ENCODE measurements around the gene EPB41L1.

Gene EPB41L1

DNA sequence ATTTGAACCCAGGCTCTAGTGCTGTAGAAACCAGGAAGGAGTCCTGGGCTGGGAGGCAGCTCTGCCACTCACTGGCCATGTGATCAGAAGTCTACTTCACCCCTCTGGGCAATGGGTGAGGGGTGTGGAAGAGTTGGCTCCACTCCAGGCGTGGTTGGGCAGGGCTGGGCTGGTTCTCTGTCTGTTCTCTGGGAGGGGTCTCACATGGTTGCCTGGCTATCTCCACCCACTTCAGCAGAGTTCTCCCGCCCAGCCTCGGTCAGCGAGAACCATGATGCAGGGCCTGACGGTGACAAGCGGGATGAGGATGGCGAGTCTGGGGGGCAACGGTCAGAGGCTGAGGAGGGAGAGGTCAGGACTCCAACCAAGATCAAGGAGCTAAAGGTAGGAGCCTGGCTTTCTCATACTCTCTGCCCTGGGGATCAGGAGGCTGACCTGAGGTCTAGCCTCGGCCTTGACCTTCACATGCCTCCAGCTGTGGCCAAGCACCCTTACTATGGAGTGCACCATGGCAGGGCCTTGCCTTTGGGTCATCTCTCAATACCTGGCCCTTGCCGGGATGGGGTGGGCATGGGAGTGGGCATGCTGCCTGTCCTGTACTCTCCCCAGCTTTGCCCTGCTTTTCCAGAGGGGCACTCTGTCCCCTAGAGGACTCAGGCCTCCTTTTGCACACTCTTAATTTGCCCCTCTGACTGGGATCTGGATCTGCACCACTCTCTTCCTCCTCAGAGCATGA lies 39.6 kb downstream of the EPB41L1 start:
- DNase-seq (ENCODE audit: low read depth, low spot score), result no peak

DNA sequence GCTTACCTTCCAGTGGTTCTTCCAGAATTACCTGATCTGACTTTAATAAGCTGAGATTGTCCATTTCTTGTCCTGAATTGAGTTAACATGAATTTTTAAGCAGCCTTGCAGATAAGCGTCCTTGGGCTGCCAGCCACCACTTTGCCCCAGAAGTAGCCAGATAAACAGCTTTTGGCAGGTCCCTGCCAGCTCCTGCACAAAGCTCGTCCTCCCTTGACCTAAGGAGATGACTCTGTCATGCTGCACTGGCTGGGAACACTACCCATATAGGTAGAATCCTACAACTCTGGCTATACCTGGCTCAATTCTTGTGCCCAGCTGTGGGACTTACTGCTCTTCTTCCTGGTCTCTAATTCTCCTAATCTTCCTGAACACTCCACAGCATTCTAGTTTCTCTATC lies 42.1 kb downstream of the EPB41L1 start:
- DNase-seq (ENCODE audit: low read depth, low spot score), result no peak

DNA sequence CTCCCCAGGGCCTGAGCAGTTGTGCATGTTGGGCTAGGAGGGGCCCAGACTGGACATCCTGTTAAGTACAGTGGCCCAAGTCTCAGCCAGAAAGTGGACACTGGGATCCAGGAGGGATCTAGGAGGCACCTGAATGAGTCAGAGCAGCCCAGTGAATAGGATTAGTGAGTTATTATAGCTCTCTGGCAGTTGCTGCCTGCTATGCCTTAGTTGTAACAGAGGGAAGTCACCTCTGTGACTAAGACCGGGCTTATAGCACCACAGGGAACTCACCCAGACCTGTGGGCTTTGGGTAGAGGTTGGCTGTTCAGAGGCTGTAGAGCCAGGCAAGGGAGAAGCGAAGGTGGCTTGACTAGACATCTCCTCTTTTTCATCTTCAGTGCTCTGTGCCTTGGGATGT lies 42.7 kb downstream of the EPB41L1 start:
- DNase-seq (ENCODE audit: low read depth, low spot score), result no peak

DNA sequence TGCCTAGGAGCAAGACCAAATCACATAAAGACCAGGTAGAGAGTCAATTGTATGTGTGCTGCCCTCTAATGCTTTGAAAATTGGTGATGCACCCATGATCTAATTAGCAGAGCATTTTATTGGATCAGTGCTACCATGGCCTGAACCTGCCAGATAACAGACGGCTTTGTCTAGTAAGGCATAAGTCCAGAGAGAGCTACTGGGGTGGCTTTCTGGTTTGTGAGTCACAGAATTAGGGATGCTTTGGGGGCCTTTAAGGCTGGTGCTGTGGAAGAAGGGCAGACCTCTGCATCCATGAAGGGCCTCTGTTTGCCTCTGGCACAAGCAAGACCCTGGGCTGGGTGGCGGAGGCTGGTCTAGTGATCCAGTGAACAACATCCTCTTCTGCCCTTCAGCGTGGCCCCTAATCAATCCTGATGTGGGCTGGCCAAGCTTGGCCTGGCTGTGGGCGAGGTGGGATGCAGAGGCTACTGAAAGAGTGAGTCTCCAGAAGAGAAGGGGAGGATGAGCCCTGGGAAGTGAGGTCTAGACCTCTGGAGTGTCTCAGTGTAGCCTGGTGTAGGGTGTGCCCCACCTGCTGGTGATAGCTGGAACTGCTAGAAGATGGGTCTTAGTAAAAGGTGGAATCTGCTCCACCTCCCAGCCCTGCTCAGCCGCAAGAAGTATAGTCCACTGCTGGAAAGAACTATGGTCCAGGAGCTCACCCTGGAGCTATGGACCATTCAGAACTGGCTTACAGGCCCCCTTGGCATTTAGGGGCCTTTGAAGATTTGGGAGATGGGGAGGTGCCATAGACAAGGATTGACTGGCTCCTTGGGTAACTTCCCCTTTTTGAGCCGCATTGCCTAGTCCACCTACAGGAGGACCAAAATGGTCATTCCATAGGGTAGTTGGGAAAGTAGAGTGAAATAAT lies 45.1 kb downstream of the EPB41L1 start:
- no peak for DNase-seq (ENCODE audit: low read depth, low spot score)

DNA sequence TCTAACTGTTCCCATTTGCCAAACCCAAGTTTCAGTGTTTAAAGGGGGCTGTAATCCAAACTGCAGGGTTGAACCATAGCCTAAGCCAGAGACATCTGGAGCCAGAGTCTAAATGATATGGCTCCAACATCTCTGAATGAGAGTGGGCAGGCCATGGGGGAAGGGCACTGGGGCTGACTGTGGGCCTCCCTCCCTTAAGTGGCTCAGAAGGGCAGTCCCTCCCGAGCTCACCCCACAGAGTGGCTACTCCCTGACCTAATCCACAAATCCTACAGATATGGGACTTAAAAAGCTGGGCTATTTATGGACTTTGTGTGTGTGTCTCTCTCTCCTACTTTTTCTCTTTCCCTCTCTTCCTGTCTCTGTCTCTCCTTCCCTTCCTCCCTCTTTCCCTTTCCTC lies 45.9 kb downstream of the EPB41L1 start:
- no peak for DNase-seq (ENCODE audit: low read depth, low spot score)

DNA sequence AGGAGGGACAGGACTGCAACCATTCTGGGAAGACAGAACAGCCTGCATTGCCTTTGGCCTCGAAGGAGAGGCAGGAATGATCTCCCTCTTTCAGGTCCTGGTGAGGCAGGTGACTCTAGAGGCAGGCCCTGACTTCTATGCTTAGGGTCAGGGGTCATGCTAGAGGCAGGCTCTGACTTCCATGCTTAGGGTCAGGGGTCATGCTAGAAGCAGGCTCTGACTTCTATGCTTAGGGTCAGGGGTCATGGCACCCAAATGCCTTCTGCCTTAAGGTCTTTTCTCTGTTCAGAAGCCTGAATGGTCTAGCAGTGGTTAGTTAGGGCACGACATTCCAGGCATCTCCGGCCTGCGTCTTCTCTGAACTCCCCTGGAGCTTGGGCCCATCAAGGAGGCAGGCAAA lies 46.7 kb downstream of the EPB41L1 start:
- DNase-seq (ENCODE audit: low read depth, low spot score), result no peak

- no peak for DNase-seq (ENCODE audit: low read depth, low spot score)
Observed at GRCh38 chr20:36202891-36203338, 48.4 kb downstream of the EPB41L1 start.

- no peak for DNase-seq (ENCODE audit: low read depth, low spot score)
Observed at GRCh38 chr20:36203861-36204260, 49.3 kb downstream of the EPB41L1 start.

DNA sequence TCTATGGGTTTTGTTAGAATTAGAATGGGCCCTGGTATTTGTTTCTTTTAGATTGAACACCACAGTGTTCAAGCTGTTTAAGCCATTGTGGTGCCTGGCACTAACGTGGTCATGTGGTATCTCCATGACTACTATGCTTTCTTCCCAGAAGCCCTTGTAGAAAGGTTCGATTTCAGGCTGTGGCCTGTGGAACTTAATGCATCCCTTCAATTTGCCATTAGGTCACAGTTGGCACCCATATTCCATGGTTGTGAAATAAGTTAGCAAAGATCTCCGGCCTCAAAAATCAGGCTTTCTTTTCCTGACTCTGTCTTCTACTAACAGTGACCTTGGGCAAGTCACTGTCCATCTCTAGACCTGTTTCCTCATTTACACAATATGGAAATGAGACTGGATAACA lies 50.5 kb downstream of the EPB41L1 start:
- no peak for DNase-seq (ENCODE audit: low read depth, low spot score)

DNA sequence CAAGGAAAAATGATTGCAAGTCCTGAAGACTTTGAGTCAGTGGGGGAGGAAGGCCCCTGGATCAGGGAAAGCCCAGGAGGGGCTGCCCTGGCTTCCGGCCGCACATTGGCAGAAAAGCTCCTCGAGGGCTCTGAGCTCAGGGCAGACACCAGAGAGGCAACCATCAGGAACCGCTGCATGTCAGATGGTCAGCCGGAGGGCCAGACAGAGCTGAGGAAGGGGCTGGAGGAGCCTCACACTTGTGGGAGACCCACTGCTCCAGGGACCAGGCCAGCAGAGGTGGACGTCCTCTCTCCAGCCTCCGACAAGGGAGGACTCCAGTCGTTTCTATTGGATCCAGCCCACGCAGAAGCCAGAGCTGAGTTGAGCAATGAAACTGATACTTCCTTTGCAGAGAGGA lies 51.5 kb downstream of the EPB41L1 start:
- DNase-seq (ENCODE audit: low read depth, low spot score), result no peak

GRCh38 chr20:36206641-36207040 lies 52.1 kb downstream of the EPB41L1 start:
- DNase-seq (ENCODE audit: low read depth, low spot score), result no peak

DNA sequence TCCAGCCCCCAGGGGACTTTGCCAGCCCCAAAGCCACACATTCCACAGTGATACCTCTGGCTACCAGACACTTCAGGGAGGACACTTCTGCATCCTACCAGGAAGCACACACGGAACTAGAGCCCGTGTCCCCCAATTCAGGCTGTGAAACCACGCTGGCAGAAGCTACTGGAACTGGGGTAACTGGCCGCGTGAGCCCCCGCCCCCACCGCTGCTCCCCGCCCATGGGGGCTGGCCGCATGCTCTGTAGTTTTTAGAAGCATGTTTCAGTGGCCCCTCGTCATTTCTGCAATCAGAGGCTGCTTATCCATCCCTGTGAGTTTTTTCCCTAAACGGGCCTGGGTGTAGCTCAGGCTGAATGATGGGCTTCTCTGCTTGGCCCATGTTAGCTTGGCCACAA lies 53.1 kb downstream of the EPB41L1 start:
- DNase-seq (ENCODE audit: low read depth, low spot score), result no peak

- no peak for DNase-seq (ENCODE audit: low read depth, low spot score)
Observed at GRCh38 chr20:36208257-36208656, 53.7 kb downstream of the EPB41L1 start.

DNA sequence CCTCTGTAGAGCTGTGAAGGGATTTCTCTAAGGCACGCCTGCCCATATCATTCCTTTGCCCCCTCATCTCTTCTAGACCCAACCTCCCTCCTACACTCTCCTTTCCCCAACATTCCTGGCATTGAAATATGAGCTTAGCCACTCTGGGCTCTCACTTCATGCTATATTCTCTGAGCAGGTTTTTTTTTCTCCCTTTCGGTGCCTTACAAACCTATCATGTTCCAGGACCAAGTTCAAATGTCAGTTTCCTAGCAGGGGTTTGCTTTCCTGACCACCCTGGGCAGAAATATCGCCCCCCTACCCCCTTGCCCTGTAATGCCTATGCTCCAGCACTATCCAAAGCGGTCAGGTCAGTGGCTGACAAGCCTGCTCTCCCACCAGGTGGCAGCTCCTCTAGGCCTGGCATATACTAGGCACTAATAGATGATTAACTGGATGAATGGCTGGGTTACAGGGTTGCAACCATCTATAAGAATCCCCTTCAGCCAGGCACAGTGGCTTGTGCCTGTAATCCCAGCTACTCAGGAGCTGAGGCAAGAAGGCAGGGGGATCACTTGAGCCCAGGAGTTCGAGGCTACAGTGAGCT lies 56.0 kb downstream of the EPB41L1 start:
- DNase-seq (ENCODE audit: low read depth, low spot score), result no peak

GRCh38 chr20:36213362-36213761 lies 58.8 kb downstream of the EPB41L1 start:
- DNase-seq (ENCODE audit: low read depth, low spot score), result no peak

GRCh38 chr20:36214684-36215256 lies 60.2 kb downstream of the EPB41L1 start:
- DNase-seq (ENCODE audit: low read depth, low spot score), result no peak

DNA sequence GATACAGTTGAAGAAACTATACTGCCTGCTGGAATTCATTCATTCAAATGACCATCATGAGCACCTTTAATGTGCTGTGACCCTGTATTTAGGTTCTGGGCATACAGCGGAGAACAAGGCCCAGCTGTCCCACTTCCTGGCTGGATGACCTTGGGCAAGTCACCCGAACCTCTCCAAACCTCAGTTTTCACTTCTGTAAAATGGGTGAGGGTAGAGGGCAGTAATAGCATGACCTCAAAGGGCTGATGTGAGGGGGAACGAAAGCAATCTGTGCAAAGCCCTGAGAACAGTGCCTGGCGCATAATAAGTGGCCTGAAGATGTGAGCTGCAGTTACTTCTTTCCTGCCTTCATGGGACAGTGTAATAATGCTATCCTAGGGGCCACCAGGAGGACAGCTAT lies 61.2 kb downstream of the EPB41L1 start:
- no peak for DNase-seq (ENCODE audit: low read depth, low spot score)

DNA sequence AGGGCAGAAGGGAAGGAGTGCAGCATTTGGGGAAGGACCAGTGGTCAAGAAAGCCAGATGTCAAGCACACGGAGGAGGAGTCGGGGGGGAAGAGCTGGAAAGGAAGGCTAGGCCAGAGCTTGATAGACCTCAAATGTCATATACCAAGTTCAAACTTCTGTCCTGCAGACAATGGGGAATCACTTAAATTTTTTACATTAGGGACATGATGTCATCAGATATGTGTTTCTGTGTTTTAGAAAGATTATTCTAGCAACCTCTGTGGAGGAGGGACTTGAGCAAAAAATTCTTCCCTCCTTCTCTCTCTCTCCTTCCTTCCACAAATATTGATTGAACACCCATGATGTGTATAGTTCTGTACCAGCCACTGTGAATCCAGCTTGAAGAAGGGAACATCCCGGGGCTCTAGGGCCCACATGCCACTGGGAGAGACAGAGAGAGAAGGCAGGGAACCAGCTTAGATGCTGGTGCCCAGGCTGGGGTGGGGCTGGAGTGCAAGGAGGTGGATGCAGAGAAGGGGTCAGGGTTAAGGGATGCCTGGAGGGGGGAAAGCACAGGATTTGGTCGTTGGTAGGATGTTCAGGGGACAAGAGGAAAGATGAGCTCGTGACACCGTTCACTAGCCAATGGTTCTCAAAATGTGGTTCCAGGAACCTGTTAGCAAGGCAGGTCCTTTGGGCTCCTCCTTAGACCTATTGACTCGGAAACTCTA lies 61.9 kb downstream of the EPB41L1 start:
- DNase-seq (ENCODE audit: low read depth, low spot score), result no peak

GRCh38 chr20:36217226-36217625 lies 62.7 kb downstream of the EPB41L1 start:
- DNase-seq (ENCODE audit: low read depth, low spot score), result no peak

GRCh38 chr20:36218380-36219064 lies 64.0 kb downstream of the EPB41L1 start:
- DNase-seq (ENCODE audit: low read depth, low spot score), result no peak

GRCh38 chr20:36219671-36220220 lies 65.2 kb downstream of the EPB41L1 start:
- DNase-seq (ENCODE audit: low read depth, low spot score), result no peak

Data from brain pericyte (primary cell).